Stimulated activated CD4-positive, alpha-beta T cell treated with anti-CD3 and anti-CD28 coated beads, TNF-alpha, amount 100 ng/mL, for 24 hours (primary cell): Measurements from ENCODE around the gene TEX47.

ENCODE experiments used
- DNase-seq, 3 experiments: peaks; one replicate each; pipeline ENCODE4 v3.0.0-alpha.2; 2020; ENCODE audit warnings: low read depth in 3 of 3

Gene TEX47

GRCh38 chr7:88795553-88795952, at the start of gene TEX47:
TEX47 (minus strand) TSS chr7:88795737; CDS start chr7:88794942, 795 bp downstream.
- no peak for DNase-seq

DNA sequence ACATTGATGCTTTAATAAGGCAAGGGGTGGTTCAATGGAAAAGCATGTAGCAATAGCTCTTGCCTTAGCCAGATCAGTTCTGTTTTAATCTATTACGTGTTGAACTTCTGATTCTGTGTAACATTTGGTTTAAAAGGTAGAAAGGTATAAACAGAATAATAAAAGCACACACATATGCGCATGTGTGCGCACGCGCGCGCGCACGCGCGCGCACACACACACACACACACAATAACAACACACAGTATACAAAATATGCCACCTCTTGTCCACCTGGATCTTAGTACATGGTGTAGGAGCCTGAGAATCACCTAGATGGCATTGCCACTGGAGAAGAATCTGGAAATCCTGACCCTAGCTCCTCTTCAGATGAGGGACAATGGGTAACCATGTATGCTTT, 49.6 kb upstream of the TEX47 start:
- DNase-seq, result no peak

GRCh38 chr7:88842201-88842600, 46.7 kb upstream of the TEX47 start:
- DNase-seq, result no peak

DNA sequence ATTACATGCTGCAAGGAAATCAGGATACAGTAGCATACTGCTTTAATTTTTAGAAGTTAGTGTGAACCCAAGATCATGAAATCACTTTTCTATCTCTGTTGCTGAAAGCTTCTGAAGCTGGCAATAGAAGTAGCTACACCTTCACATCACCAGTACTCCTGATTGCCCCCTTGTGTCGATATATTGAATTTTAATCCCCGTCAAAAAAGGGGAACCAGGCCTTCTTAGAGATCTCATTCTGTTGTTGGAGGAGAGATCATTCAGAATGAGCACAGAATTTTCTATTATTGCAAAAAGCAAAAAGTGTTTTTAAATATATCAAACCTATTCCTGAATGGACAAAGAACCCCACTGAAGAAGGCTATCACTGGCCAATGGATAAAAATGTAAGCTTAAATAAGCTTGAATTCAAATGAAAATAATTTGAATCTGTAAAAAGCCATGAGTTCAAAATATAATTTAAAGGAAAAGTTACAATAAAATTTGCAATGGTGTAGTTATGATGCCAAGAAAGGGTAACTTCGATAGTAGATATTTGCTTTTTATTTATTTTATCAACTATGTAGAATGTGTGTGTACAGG, 39.7 kb upstream of the TEX47 start:
- DNase-seq, result no peak

DNA sequence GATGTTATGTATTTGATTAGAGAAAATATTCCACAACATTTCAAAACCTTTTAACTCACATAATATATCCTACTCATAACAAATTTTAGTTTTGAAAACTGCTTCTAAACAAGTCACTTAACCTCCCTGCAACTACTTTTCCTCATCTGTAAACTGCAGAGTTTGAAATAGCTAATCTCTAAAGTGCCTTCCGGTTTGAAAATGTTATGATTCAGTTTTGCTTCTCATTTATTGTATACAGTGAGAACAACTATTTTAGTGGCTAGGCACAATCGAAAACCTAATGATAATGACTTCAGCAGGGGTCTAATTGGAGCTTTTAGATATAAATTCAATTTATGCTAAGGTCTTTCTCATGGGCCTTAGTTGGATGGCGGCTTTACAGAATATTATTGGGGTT, 30.7 kb upstream of the TEX47 start:
- DNase-seq, result no peak

DNA sequence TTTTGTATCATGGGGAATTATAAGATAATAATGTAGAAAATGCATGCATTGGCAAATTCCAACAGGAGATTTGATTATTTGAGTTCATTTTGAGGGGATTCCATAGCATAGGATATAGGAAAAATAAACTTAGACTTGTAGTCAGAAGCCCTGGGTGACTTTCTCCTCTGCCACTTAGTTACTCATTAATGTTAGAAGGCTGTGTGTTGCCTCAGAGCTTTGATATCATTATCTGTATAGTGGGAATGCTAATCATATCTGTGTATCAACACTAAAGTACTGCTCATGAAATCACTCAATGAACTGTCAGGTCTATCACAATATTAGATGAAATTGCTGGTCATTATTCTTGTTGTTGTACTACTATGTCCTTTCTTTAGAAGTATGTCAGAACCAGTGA, 23.0 kb upstream of the TEX47 start:
- DNase-seq, result no peak

DNA sequence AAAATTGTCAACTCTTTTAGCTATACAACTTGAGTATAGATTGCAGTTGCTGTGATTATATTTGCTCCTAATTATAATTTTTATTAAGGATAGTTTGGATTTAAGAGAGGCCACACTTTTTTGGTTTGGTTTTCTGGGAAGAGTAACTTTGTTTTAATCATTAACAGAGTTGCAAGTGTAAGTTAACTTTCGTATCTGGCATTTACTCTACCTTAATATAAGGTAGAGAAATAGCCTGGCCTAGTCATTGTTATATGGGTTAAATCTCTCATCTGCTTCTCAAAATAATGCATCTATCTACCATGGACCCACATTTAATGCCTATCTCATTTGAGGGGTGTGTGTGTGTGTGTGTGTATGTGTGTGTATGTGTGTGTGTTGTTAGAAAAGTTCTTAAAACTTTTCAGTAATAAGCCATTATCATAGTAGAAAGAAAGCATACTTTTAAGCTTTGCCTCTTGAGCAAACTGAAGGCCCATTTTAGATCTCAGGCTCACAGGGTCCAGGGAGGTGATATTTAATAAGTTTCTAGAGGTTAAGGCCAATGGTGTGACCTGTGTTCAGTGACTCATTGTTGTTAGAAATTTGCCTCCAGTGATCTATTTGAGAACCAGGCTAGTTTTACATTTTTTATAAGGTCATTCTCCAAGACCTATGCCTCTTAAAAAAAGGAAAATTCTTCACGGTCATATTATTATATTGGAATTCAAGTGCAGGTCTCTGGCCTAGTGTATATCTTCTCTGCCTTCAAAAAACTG, 10.9 kb upstream of the TEX47 start:
- no peak for DNase-seq

DNA sequence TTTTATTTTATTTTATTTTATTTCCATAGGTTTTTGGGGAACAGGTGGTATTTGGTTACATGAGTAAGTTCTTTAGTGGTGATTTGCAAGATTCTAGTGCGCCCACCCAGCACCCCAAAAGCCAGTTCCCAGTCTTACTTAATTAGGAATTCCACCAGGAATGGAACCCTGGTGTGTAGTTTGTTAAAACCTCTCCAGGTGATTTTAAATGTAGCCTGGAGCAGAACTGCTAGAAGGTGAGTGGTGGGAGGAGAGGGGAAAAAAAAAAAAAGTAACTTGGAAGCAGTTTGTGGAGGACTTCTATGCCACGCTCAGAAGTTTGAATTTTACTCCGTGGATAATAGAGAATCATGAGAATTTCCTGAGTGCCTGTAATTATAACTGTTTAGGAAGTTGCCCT, 5.5 kb upstream of the TEX47 start:
- no peak for DNase-seq

DNA sequence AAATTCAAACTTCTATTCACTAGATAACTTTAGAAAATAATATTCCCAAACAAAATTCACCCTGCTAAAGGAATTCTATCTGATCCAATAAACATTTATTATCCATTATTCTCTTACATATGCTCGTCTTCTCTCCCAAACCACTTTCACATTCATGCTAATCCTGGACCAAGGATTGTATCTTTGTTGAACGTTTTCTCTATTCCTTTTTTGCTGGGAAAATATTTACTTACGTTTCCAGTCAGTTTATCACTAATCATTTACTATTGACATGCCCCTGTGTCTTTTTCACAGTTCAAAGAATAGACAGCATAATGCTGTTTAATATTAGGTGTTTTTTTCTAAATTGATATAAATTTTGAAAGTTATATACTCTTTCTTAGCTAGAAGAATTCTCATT, 3.2 kb downstream of the TEX47 start:
- DNase-seq, result no peak

DNA sequence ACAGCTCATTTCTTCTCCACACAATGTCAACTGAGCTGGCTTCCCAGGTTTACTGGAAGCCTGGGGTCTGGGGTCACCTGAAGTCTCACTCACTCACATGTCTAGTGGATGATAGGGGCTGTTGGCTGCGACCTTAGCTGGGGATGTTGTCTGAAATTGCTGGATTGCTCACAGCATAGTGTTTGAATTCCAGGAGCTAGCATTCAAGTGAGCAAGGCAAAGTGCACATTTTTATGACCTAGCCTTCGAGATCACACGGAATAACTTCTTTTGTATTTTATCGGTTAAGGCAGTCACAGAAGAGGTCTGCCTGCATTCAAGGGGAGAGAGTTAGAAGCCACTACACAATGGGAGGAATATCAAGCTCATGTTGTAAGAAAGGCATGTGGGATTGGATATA, 3.6 kb downstream of the TEX47 start:
- DNase-seq, result no peak

GRCh38 chr7:88789480-88790064, 6.0 kb downstream of the TEX47 start:
- no peak for DNase-seq

DNA sequence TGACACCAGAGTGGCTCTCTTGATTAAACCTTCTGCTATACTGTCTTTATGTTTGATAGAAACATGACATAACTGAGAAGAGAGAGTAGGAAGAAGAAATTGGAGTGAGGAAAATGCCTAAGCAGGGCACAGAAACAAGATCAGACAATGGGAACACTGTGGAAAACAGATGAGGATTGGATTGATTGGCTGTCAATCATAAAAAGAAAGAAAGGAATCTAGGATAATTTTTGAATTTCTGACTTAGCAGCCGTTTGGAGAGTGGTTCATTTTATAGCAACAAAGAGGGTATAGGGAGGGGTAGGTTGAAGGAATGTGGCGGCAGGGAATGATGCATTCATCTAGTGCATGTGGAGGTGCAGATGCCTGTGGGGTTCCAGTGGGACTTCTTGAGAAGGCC, 7.8 kb downstream of the TEX47 start:
- no peak for DNase-seq

GRCh38 chr7:88775838-88776237, 19.7 kb downstream of the TEX47 start:
- no peak for DNase-seq

GRCh38 chr7:88772776-88773175, 22.8 kb downstream of the TEX47 start:
- DNase-seq, result no peak

- no peak for DNase-seq
Measured at GRCh38 chr7:88771417-88771816, 24.1 kb downstream of the TEX47 start.

DNA sequence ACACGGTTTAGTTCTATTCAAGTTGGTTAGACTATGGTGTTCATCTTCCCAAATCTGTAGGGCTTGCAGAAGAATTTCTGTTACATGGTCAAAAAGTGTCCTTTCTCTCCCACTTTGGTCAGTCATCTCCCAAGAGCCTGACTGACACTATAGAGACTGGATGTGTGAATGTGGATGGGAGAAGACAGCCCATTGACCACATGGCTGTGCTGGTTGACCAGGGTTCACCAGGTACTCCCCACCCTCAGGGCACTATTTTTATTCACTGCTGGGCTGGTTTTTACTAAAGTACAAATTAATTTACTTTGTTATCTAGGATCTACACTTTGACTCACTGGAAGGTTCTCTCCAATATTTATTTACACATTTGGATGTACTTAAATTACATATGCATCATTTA, 33.8 kb downstream of the TEX47 start:
- no peak for DNase-seq

- no peak for DNase-seq
Measured at GRCh38 chr7:88760136-88760515, 35.4 kb downstream of the TEX47 start.

DNA sequence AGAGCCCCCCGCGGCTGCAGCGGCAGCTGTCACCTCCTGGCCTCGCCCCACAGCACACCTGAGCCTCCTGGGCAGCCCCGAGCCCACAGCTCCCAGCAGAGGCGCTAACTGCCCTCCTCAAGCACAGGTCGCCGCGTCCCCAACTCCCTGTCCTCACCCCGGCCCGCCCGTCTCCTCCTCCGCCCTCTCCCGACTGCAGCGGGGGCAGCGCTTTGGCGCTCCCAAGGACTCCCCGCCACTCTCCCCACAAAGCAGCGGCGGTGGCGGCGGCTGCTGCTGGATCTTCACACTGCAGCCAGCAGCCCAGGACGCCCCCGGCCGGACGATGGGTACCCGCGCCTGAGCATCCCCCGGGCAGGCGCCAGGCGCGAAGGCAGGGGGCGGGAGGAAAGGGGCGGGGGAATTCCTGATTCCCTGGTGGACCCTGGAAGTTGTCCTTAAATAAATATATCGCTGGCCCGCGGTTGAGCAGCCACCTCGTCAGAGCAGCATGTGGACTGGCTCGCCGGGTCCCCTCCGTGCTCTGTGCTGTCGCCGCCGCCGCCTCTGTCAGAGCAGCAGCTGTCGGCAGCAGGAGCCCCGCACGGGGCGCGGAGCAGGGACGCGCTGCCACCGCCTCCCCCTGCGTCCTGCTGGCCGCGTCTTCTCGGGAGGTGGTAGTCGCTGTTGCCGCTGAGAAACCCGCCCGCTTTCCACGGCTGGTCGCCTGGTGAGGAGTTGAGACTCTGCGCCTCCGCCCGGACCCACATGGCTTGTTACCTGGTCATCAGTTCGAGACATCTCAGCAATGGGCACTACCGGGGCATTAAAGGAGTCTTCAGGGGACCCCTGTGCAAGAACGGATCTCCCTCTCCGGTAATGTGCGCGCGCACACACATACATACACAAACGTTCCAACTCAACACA, 36.1 kb downstream of the TEX47 start, which contains the start of gene ZNF804B:
Gene ZNF804B (plus strand): TSS at position 471 of the 906 bp plus-strand sequence. CDS start 277 bp downstream, at position 748.
- DNase-seq, result no peak

DNA sequence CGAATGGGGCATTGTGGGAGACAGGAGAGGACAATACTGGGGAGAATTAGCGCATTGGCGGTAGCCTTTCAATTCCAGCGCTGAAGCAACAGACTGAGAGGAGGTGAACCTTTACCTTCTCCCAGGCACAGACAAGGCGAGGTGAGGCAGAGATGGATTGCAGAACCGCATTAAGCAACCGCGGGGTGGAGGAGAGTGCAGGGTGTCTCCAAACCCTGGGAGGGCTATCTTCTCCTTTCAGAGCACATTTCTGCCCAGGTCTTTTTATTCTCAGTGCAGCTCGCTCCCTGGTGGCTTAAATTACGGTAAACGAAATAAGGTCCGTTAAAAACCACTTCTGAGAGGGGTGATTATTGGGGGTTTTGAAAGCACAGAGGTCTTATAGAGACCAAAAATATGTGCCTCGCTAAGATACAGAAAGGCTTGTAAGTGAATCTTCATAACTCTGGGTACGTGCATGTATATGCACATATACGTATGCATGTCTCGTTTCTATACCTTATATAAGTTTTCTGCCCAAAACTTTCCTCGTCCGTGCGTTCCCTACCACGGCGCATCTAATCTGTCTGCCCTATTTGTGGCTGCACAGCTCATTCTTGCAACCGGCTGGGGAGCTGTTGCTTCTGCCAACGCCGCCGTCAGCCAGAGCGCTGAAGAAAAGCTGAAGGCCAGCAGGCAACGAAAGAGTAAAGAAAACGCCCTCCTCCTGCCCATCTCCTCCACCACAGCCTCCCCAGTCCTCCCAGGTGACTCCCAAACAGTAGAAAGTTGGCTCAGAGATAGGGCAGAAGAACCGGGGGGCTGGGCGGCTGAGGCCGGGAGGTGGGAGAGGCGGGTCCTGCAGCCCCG, 36.9 kb downstream of the TEX47 start:
- DNase-seq, result no peak

GRCh38 chr7:88757371-88757770, 38.2 kb downstream of the TEX47 start:
- DNase-seq, result no peak

DNA sequence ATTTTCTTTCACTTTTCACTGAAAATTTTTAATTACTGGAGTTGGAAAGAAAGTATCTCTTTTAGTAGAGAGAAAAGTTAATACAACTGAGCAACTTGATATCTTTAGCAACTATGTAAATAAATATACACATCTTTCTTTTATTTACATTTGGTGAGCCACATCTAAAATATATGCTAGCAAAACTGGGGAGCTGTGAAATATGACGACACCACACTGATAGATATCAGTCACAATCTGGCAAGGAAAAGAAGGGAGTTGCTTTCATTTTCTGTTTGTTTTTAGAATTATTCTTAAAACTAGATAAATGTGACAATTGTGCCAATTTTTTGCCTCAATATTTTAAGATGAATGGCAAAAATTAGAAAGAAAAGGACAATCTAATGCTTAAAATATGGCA, 38.7 kb downstream of the TEX47 start:
- no peak for DNase-seq
